Lower leg skin (tissue), 4 donors: Measurements from ENCODE around the gene ARHGAP30. TPM values are rescaled to one million over a fixed set of nuclear protein-coding genes. Genes with fewer than 3 reads are reported as not detected.

ENCODE experiments used
- DNase-seq, 2 donors: peaks; one replicate each; pipeline ENCODE4 v3.0.0-alpha.2; 2019; ENCODE audit warnings: low spot score in 2 of 2
- H3K4me3 ChIP-seq: fragments of 200-600 bp; sonication (generic); 2 replicates; pipeline ENCODE4 v1.5.1; 2017; ENCODE audit warnings: mild to moderate bottlenecking, low read depth; ENCODE audit not compliant: poor library complexity, severe bottlenecking
- CTCF ChIP-seq, 3 donors: fragments of 450-650 bp; IDR thresholded peaks; one replicate each; pipeline ENCODE4 v1.5.1; 2016; ENCODE audit warnings: antibody characterized with exemption in 3 of 3, mild to moderate bottlenecking in 3 of 3, moderate library complexity in 2 of 3
- POLR2A ChIP-seq, 2 donors: fragments of 450-650 bp; IDR thresholded peaks; one replicate each; pipeline ENCODE4 v1.6.1; 2016 to 2017; ENCODE audit warnings: antibody characterized with exemption in 2 of 2, mild to moderate bottlenecking in 1 of 2, moderate library complexity in 1 of 2
- WGBS, 2 donors: methylation state at CpG; one replicate each; pipeline ENCODE4 v1.1.5; 2018; 5-methylcytosine and 5-hydroxymethylcytosine counted together
- intact Hi-C: fragments of 100-400 bp; cut with DNase I; formaldehyde crosslinking; loops from one replicate; pipeline ENCODE4 v1.15.0; 2023; ENCODE audit warnings: low total_unique reads
- total RNA-seq, 4 donors: library from RNA; depleted of rRNA; stranded (reverse); fragments of >200 nt; gene quantifications; one replicate each; pipeline ENCODE4 v1.1.0, GENCODE V29; 2016

ARHGAP30 gene
- total RNA-seq, 4 donors from 2014 or later: 8.5 to 14.8 (median 9.9) TPM

GRCh38 chr1:161044908-161045735, 24.6 kb downstream of the ARHGAP30 start:
- peak; percentile 69 to 93 for DNase-seq
- H3K4me3 ChIP-seq: peak overlapping the region; percentile 90
- intact Hi-C loops: no loop called here
- no peak for TF ChIP-seq CTCF (IDR thresholded peaks at IDR 0.05)
- TF ChIP-seq POLR2A (IDR thresholded peaks at IDR 0.05): no peak
- 0 to 1% methylated on average over 44 to 48 of the region's 48 CpGs for whole genome bisulfite sequencing, 2 donors

- TF ChIP-seq CTCF (IDR thresholded peaks at IDR 0.05) (no peak), POLR2A (IDR thresholded peaks at IDR 0.05) (no peak)
- intact Hi-C loops: no loop called here
- DNase-seq: no peak
- peak overlapping the region; percentile 90 for H3K4me3 ChIP-seq
Observed at GRCh38 chr1:161044535-161044907, 25.2 kb downstream of the ARHGAP30 start.

GRCh38 chr1:161039546-161039945, 30.1 kb downstream of the ARHGAP30 start:
- intact Hi-C loops: no loop called here
- TF ChIP-seq POLR2A (IDR thresholded peaks at IDR 0.05) (no peak), CTCF (IDR thresholded peaks at IDR 0.05) (no peak)
- H3K4me3 ChIP-seq: no peak overlapping the region
- WGBS, 2 donors: 91 to 97% methylated on average over 5 of the region's 5 CpGs
- no peak for DNase-seq

GRCh38 chr1:161039154-161039545, 30.5 kb downstream of the ARHGAP30 start:
- WGBS, 2 donors: 23 to 30% methylated on average over 2 to 3 of the region's 3 CpGs
- no peak for TF ChIP-seq POLR2A (IDR thresholded peaks at IDR 0.05)
- TF ChIP-seq CTCF (IDR thresholded peaks at IDR 0.05): no peak
- no peak overlapping the region for H3K4me3 ChIP-seq
- DNase-seq: no peak
- intact Hi-C loops: no loop called here

GRCh38 chr1:161038523-161039153, 31.1 kb downstream of the ARHGAP30 start, which contains the start of gene TSTD1:
Gene TSTD1, minus strand, starts transcription at chr1:161038964. Its CDS starts 75 bp downstream, at chr1:161038889.
- peak; percentile 52 to 93 for DNase-seq
- H3K4me3 ChIP-seq: peak within 1 kb of the TSS; percentile 56
- no peak for TF ChIP-seq CTCF (IDR thresholded peaks at IDR 0.05)
- no peak for TF ChIP-seq POLR2A (IDR thresholded peaks at IDR 0.05)
- intact Hi-C loops: no loop called here
- 27 to 45% methylated on average over 39 to 50 of the region's 54 CpGs for WGBS, 2 donors
